Neural cell (in vitro differentiated cells): Measurements from ENCODE around the gene SMIM22. TPM values are rescaled to one million over a fixed set of nuclear protein-coding genes. Genes with fewer than 3 reads are reported as not detected.

Experiments used
- H2AFZ ChIP-seq: fragments of 200-600, 300-800 bp; sonication (generic), shearing (Covaris generic); 2 replicates; pipeline ENCODE4 v1.6.0; 2014; ENCODE audit warnings: low read depth, mild to moderate bottlenecking, antibody characterized with exemption, low read length, moderate library complexity
- H3F3A ChIP-seq: fragments of 200-600 bp; shearing (Covaris generic); 2 replicates; pipeline ENCODE4 v1.6.1; 2016; ENCODE audit warnings: mild to moderate bottlenecking, moderate library complexity, mixed read lengths, antibody characterized with exemption, low read length; ENCODE audit not compliant: insufficient read depth, poor library complexity, severe bottlenecking
- H3K27ac ChIP-seq: fragments of 200-600, 300-800 bp; sonication (generic), shearing (Covaris generic); 2 replicates; pipeline ENCODE4 v1.5.1; 2014; ENCODE audit warnings: mild to moderate bottlenecking, low read length, moderate library complexity
- H3K27me3 ChIP-seq: fragments of 300-800, 200-600 bp; sonication (generic), shearing (Covaris generic); 2 replicates; pipeline ENCODE4 v1.6.0; 2014; ENCODE audit warnings: mild to moderate bottlenecking, low read depth, low read length, moderate library complexity; ENCODE audit not compliant: insufficient read depth
- H3K36me3 ChIP-seq: fragments of 300-800, 200-600 bp; sonication (generic), shearing (Covaris generic); 2 replicates; pipeline ENCODE4 v1.5.1; 2014; ENCODE audit warnings: mild to moderate bottlenecking, antibody characterized with exemption, low read length, moderate library complexity; ENCODE audit not compliant: insufficient read depth
- H3K4me2 ChIP-seq: fragments of 300-800, 200-600 bp; sonication (generic), shearing (Covaris generic); 2 replicates; pipeline ENCODE4 v1.6.0; 2014; ENCODE audit warnings: mild to moderate bottlenecking, low read length
- H3K4me3 ChIP-seq: fragments of 300-800, 200-600 bp; sonication (generic), shearing (Covaris generic); 2 replicates; pipeline ENCODE4 v1.5.1; 2014; ENCODE audit warnings: mild to moderate bottlenecking, low read length, moderate library complexity
- H3K79me2 ChIP-seq: fragments of 200-600 bp; shearing (Covaris generic); replicated peaks from 2 replicates; pipeline ENCODE4 v1.6.0; 2014; ENCODE audit warnings: mild to moderate bottlenecking, low read length, moderate library complexity; ENCODE audit not compliant: insufficient read depth
- H3K9ac ChIP-seq: fragments of 300-800, 200-600 bp; sonication (generic), shearing (Covaris generic); 2 replicates; pipeline ENCODE4 v1.6.1; 2016; ENCODE audit warnings: mild to moderate bottlenecking, low read length, mixed read lengths
- H3K9me2 ChIP-seq: fragments of 200-600 bp; shearing (Covaris generic); 2 replicates; pipeline ENCODE4 v1.6.1; 2016; ENCODE audit warnings: mild to moderate bottlenecking, low read length, mixed read lengths; ENCODE audit not compliant: insufficient read depth
- H3K9me3 ChIP-seq: fragments of 200-600, 300-800 bp; sonication (generic), shearing (Covaris generic); 2 replicates; pipeline ENCODE4 v1.6.1; 2016; ENCODE audit warnings: mild to moderate bottlenecking, mixed run types, low read length, moderate library complexity, mixed read lengths
- H4K20me1 ChIP-seq: fragments of 200-600 bp; shearing (Covaris generic); 2 replicates; pipeline ENCODE4 v1.6.1; 2016; ENCODE audit warnings: mild to moderate bottlenecking, mixed run types; ENCODE audit not compliant: insufficient read depth
- CTCF ChIP-seq: fragments of 450-650 bp; IDR thresholded peaks from 2 replicates; pipeline ENCODE4 v1.5.1; 2014; ENCODE audit warnings: antibody characterized with exemption, mild to moderate bottlenecking, moderate library complexity; ENCODE audit not compliant: poor library complexity, severe bottlenecking
- EP300 ChIP-seq: fragments of 450-650 bp; conservative IDR thresholded peaks from 2 replicates; pipeline ENCODE4 v1.6.1; 2014; ENCODE audit warnings: antibody characterized with exemption, mild to moderate bottlenecking, moderate library complexity; ENCODE audit not compliant: poor library complexity, severe bottlenecking
- EZH2 ChIP-seq: fragments of 200-600, 300-800 bp; shearing (Covaris generic), sonication (generic); IDR thresholded peaks from 2 replicates; pipeline ENCODE4 v1.6.1; 2014; ENCODE audit warnings: antibody characterized with exemption, low read length, borderline replicate concordance, mild to moderate bottlenecking; ENCODE audit not compliant: insufficient read depth, poor library complexity, severe bottlenecking
- MXI1 ChIP-seq: fragments of 450-650 bp; conservative IDR thresholded peaks from 2 replicates; pipeline ENCODE4 v1.6.1; 2014; ENCODE audit warnings: antibody characterized with exemption, mild to moderate bottlenecking; ENCODE audit not compliant: poor library complexity, severe bottlenecking
- POLR2AphosphoS5 ChIP-seq: IDR thresholded peaks from 2 replicates; pipeline ENCODE4 v1.6.1; 2012
- RAD21 ChIP-seq: fragments of 450-650 bp; conservative IDR thresholded peaks from 2 replicates; pipeline ENCODE4 v1.6.1; 2014; ENCODE audit warnings: antibody characterized with exemption, mild to moderate bottlenecking, moderate library complexity
- REST ChIP-seq: IDR thresholded peaks from 2 replicates; pipeline ENCODE4 v1.6.1; 2012; ENCODE audit warnings: borderline replicate concordance
- SMC3 ChIP-seq: fragments of 450-650 bp; conservative IDR thresholded peaks from 2 replicates; pipeline ENCODE4 v1.6.1; 2014; ENCODE audit warnings: antibody characterized with exemption, mild to moderate bottlenecking, moderate library complexity; ENCODE audit not compliant: poor library complexity
- TAF1 ChIP-seq: IDR thresholded peaks from 2 replicates; pipeline ENCODE4 v1.6.1; 2012; ENCODE audit warnings: low read depth
- polyA plus RNA-seq: library from polyadenylated mRNA; depleted of rRNA; stranded (reverse); fragments of >200 nt; gene quantifications from 2 replicates; pipeline ENCODE4 v1.2.3, GENCODE V29; 2014

The SMIM22 gene
- polyA plus RNA-seq, 1 donor from 2014 or later, result not detected

DNA sequence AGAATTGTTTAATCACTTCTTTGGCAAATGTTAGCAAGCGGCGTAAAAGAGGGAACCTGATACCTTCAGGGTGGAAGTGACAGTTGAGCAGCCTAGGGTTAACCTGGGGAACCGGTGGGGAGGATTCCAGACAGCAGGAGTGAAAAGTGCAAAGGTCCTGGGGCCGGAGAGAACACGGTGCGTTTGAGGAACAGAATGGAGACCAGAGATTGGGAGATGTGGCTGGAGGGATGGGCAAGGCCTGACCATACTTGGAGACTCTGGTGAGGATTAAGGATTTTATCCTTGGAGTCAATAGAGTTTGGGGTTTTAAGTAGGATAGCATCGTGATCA, 25.9 kb upstream of the SMIM22 start:
- Histone ChIP-seq H3K9ac (peak overlapping the region; percentile 60), H3K79me2 (peaks cover 12% of the 10 kb centered on the region), H3K9me2 (no peaks in the 10 kb centered on the region), H3K27me3 (no peaks in the 10 kb centered on the region), H2AFZ (peak overlapping the region; percentile 81), H3K36me3 (no peaks in the 10 kb centered on the region), H3K27ac (peak overlapping the region; percentile 44), H3F3A (no peaks in the 10 kb centered on the region), H4K20me1 (no peaks in the 10 kb centered on the region), H3K4me3 (peak overlapping the region; percentile 69), H3K9me3 (no peaks in the 10 kb centered on the region), H3K4me2 (peak overlapping the region; percentile 54)
- TF ChIP-seq REST, result no peak
- no peak for TF ChIP-seq EZH2
- TF ChIP-seq TAF1, result no peak
- TF ChIP-seq CTCF, result no peak

- H3K79me2 ChIP-seq, result peaks cover 3% of the 10 kb centered on the region
- no peaks in the 10 kb centered on the region for H4K20me1 ChIP-seq
- no peaks in the 10 kb centered on the region for H3K9me3 ChIP-seq
- no peaks in the 10 kb centered on the region for H3F3A ChIP-seq
- no peaks in the 10 kb centered on the region for H3K36me3 ChIP-seq
- H3K4me3 ChIP-seq, result no peak overlapping the region
- TF ChIP-seq REST (no peak), TAF1 (no peak), EP300 (no peak), RAD21 (no peak), POLR2AphosphoS5 (no peak), SMC3 (no peak), MXI1 (no peak), CTCF (no peak), EZH2 (no peak)
- H3K4me2 ChIP-seq, result no peak overlapping the region
- H3K27me3 ChIP-seq, result no peaks in the 10 kb centered on the region
- H3K9me2 ChIP-seq, result no peaks in the 10 kb centered on the region
- H2AFZ ChIP-seq, result no peak overlapping the region
- no peak overlapping the region for H3K9ac ChIP-seq
- no peak overlapping the region for H3K27ac ChIP-seq
Observed at GRCh38 chr16:4771646-4772045, 23.5 kb upstream of the SMIM22 start.
